ENCODE measurements around the gene KDM3A.

Gene KDM3A, protein sequence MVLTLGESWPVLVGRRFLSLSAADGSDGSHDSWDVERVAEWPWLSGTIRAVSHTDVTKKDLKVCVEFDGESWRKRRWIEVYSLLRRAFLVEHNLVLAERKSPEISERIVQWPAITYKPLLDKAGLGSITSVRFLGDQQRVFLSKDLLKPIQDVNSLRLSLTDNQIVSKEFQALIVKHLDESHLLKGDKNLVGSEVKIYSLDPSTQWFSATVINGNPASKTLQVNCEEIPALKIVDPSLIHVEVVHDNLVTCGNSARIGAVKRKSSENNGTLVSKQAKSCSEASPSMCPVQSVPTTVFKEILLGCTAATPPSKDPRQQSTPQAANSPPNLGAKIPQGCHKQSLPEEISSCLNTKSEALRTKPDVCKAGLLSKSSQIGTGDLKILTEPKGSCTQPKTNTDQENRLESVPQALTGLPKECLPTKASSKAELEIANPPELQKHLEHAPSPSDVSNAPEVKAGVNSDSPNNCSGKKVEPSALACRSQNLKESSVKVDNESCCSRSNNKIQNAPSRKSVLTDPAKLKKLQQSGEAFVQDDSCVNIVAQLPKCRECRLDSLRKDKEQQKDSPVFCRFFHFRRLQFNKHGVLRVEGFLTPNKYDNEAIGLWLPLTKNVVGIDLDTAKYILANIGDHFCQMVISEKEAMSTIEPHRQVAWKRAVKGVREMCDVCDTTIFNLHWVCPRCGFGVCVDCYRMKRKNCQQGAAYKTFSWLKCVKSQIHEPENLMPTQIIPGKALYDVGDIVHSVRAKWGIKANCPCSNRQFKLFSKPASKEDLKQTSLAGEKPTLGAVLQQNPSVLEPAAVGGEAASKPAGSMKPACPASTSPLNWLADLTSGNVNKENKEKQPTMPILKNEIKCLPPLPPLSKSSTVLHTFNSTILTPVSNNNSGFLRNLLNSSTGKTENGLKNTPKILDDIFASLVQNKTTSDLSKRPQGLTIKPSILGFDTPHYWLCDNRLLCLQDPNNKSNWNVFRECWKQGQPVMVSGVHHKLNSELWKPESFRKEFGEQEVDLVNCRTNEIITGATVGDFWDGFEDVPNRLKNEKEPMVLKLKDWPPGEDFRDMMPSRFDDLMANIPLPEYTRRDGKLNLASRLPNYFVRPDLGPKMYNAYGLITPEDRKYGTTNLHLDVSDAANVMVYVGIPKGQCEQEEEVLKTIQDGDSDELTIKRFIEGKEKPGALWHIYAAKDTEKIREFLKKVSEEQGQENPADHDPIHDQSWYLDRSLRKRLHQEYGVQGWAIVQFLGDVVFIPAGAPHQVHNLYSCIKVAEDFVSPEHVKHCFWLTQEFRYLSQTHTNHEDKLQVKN (N-terminal part only)

DNA sequence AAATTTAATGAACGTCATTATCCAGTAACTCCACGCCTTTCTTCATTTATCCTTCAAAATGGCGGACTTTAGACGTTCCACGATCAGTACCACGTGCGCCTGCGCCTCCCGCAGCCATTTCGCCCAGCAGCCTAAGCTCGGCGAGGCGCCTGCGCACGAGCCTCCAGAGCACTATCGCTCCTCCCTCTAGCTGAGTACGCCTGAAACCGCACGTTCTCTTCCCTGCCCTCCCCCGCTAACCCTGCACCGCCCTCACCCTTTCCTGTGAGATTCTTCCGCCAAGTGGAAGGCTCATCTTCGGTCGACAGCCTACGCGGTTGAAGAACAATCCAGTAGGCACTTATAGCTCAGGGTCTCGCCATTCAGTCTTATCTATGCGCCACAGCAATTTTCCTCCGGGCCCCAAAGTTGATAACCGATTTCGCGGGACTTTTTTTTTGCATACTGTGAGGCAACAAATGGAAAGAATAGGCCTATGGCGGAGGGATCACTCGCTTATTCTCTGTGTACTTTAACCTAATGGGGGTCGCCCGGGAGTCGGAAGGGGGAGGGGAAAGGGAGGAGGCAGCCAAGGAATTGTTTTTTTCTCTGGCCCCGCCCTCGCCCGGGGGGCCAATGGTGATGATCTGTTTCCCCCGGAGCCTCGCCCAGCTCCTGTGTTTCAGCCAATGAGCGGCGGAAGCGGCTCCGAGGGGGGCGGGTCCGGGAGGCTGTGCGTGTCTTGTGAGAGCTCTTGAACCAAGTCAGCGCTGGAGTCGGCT lies at the start of gene KDM3A:
KDM3A (plus strand) TSS at position 741 of the 761 bp plus-strand sequence. CDS start 677 bp downstream, outside the sequence.
- DNase-seq = peak; percentile 100

DNA sequence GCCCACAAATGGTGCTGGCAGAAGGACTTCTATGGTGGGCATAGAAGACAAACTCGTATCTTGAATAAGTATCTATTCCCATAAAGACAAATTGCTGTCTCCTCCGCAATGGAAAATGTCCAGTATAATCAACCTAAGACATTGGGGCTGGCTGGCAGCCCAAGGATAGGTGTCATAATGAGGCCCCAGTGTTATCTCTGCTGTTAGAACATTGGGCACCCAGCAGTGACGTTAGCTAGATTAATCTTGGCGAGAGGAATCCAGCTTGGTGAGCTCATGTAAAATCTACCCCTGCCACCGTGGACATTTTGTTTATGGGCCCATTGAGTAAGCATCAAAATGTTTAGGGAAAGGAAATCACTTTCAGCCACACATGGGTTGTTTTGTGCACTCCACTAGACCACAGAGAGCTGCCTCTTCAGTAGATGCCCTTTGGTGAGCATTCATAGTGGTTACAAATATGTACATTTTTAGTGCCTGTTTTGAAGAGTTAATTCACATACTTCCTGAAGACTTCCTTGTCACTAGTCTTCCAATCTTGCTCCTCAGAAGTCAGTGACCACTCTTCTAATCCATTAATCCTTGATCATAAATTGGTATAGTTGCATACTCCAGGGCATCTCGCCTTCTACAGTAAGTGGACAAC lies 48.2 kb upstream of the KDM3A start:
- no peak for DNase-seq

DNA sequence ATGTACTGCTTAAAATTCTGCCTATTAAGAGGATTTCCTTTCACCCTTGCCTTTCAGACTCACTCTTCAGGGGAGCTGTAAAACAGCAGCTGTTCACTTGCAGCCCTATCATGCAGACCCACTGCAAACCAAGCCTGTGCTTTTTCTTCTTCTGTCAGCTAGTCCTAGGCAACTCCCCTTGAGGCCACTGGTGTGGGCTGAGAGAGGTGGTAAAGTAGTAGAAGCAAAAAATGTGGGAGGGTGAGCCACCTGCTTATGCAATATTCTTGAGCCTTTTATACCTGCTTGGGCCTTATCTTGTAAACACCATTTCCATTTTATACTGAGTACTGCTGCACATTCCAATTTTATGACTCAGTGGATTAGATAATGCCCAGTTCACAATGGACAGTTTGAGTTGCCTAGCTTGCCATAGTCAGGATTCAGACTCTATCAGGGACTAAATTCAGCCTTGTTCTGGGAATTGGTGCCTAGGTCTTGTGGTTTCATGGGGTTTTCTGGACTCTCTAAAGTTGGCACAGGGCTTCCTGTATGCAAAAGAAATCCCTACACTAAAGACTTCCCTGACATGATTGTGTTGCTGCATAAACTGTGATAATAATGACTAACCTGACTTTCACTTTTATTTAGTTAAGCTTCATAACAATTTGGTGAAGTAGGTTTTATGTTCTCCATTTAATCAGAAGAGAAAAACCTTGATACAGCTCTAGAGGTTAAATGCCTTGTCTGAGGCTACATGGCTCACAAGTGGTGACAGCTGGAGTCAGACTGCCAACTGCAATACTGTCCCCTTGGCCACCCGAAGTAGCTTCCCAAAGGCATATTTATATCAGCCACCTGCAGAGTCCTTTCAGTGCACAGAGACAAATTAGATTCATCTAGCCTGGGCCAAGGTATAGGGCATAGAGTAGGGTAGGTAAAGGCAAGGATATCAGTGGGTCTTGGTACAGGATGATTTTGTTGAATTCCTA lies 47.4 kb upstream of the KDM3A start:
- DNase-seq = no peak

DNA sequence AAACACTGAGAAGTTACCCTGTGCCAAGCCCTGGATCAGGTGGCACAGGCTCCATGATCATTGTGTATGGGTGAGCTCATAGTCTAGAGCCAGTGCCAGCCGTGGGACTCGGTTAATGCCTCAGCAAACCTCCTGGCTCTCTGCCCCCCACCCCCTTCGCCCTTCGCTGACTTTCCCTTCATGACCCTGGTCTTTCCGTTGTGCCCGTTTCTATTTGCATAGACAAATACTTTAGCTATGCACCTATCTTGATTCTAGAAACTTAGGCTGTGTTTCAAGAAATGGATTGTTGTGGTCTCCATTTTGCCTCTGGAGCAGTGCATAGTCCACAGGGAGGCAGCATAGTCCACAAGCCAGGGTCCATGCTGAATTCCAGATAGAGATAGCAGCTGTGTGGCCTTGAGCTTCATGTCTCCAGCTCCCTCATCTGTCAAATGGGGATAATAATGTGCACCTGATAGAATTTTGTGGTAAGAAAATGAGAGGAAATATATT lies 44.8 kb upstream of the KDM3A start:
- DNase-seq = no peak

DNA sequence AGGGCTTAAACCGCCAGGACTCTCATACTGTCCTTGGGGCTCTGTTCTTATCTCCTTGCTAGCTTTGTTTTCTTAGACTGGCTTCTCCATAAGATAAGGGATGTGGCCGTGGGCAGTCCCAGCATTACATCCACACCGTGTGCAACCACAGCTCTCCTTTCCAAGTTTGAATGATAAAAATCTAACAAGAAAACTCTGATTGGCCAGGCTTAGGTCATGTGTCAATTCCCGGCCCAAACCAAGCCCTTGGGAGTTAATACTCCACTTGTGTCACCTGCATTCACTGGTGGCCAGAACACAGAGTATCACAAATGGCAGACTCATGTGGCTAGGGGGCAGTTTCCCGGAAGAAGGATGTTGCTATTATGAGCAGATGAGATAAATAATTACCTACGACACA lies 43.2 kb upstream of the KDM3A start:
- no peak for DNase-seq

DNA sequence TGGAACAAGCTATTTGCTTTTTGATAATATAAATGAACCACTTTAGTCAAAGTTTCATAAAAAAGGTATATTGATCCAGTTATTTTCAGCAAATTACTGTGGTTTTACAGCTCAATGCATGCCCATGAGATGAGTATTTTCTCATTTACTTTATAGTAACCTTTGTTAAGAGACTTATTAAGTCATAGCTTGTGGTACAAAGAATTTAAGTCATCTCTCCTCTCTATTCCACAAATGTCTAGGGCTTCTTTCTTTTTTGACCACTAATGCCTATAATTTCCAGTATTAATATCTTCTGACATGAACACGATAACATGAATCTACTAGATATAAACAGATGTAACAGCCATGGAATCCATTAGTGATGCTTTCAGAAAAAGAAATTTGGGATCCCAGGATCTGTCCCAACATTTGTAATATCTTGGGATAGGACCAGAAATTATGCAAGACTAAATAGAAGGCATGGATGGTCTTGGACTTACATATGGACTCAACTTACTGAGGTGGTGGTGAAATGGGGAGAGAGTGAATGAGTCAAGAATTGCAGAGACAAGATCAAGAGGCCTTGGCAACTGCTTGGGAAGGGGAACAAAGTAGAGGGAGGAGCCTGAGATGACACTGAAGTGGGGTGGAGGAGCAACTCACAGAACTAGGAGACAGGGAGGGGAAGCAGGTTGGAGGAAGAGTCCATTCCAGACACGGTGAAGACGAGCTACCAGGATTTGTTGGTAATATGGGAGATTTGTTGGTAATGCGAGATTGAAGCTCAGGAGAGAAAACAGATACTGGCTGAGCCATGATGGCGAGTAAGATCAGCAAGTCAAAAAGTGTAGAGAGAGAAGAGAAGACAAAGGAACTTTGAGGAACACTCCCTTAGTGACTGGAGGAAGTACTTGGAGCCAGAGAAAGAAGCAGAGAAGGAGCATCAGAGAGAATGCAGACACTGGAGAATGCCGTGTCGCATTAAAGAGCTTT lies 42.4 kb upstream of the KDM3A start:
- DNase-seq = no peak

DNA sequence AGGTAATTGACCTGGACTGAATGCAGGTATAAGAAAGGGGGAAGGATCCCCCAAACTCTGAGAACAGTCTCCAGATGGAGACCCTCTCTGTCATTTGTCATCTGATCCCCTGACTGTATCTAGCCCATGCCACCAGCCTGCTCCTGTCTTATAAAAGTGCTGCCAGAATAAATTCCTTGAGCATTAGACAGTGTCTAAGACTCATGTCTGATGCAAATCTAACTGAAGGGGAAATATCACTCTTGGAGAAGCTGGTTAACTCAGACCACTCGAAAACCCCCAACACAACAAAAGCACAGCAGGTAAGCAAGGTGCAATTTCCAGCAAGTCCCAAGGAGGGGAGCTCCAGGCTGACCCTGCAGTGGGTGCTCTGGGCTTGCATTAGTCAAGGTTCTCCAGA lies 40.9 kb upstream of the KDM3A start:
- DNase-seq = no peak

DNA sequence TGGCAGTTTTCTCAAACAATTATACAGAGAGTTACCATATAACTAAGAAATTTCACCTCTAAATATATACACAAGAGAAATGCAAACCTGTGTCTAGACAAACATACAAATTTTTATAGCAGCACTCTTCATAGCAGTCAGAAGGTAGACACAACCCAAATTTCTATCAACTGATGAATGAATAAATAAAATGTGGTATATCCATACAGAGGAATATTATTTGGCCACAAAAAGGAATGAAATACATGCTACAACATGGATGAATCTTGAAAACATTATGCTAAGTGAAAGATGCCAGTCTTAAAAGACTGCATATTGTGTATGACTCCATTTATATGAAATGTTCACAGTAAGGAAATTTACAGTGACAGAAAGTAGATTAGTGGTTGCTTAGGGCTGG lies 30.6 kb upstream of the KDM3A start:
- no peak for DNase-seq

DNA sequence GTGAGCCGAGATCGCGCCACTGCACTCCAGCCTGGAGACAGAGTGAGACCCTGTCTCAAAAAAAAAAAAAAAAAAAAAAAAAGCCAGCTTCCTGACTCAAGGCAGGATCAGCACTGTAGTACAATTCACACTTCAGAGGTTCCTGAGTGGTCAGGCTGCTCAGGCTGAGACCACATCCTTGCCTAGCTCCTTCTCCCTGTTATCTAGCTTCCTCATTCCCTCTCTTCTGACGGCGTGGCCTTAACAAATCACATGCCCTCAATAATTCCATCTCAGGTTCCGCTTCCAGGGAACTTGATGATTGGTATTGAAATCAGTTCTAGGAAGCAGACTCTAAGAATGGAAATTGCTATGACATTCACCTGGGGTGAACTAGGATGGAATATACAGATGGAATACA lies 29.8 kb upstream of the KDM3A start:
- no peak for DNase-seq

DNA sequence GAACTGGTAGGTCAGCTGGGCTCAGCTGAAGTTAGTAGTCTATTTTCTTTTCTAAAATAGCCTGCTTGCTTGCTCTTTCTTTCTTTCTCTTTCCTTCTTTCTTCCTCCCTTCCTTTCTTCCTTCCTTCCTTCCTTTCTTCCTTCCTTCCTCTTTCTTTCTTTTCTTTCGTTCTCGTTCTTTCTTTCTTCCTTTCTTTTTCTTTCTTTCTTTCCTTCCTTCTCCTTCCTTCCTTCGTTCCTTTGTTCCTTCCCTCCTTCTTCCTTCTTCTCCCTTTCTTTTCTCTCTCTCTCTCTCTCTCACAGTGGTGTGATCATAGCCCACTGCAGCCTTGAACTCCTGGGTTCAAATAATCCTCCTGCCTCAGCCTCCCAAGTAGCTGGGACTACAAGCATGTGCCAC lies 29.2 kb upstream of the KDM3A start:
- no peak for DNase-seq

DNA sequence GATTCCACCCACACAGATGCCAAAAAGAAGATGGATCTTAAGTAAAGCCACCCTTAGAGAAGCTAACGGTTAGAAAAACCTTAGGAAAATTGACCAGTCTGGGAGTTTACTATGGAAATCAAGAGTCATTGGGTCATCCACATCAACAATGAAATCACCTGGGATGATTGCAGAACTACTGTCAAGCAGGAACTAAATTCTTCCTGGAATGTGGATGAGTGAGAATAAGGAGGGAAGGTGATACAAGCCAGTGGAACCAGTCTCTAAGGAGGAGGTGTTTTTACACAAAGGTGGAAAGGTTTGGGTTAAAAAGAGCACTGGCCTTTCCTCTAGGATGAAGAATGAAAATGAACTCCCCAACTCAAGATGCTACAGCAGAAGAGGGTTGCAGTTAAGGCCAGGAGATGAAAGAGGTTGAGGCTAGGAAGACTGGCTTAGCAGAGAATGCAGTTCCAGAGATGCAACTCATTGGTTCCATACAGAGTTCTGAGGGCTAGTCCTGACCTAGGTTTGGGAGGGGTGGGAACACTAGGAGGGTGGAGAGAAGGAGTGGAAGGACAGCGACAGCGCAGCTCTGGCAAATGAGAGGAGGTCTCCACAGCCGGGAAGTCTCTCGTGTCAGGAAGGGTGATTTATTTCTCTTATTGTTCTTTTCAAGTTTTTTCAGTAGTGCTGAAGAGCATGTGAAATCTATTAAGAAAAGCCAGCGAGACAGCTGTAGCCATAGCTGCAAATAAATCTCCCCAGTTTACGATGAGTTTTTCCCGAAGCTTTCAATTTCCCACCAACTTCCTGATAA lies 27.7 kb upstream of the KDM3A start:
- no peak for DNase-seq

DNA sequence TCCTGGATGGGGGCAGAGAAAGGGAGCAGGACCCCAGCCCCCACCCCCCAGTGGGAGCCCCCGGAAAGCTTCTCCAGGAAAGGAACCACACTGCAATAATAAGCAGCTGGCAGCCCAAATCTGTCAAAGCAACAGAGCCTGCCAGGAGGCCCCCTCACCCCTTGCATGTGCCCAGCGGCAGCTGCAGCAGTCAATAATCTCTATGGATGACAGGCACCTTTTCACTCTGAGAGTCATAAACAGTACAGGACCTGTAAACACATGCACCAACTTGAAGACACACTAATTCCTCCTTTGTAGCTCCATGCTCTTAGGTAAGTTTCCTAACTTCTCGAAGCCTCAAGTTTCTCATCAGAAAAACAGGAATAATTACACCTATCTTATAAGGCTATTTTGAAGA lies 26.2 kb upstream of the KDM3A start:
- DNase-seq = no peak

DNA sequence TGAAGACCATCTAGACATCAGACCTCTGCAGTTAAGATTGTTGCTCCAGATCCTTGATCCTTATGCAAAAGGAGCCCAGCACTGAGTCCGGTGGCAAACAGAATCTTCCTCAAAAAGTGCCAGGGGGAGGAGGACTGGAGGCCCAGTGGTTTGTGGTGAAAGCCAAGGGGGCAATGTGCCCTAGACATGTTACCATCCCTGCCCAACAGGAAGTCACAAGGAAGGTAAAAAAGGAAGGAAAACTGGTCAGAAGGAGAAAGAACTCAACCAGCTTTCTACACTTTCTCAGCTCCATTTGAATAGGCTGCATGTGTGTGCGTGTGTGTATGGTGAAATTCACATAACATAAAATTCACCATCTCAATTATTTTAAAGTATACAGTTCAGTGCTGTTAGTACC lies 25.0 kb upstream of the KDM3A start:
- no peak for DNase-seq

DNA sequence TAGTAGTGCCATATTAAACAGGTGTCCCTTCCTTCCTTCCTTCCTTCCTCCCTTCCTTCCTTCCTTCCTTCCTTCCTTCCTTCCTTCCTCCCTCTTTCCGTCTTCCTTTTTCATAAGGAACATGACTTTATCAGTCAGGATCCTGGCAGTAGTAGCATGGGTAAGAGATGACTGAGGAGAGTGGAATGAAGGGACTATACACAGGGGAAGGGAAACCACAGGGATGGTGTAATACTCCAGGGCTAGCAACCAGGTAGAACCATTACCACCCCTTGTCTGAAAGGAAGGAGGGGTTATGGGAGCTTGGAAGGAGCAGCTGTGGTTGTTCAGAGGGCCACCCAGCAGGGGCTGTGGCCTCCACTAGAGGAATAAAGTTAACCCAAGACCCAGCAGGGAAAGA lies 23.2 kb upstream of the KDM3A start:
- DNase-seq = peak; percentile 49

DNA sequence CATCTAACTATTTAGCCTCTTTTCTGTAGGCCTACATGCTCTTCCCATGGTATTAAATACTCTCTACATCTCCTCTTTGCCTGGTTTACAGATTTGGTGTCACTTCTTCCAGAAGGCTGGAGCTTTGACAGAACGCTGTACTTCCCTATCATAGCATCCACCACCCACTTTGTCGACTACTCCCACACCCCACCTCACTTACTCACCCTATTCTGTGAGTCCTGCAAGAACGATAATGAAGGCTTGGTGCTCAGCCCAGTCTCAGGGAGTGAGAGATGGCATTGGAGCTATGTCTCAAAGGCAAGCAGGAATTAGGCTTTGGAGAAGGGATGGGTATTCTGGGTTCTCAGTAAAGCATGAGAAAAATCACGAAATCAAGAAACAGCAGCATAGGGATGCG lies 20.3 kb upstream of the KDM3A start:
- DNase-seq = no peak

DNA sequence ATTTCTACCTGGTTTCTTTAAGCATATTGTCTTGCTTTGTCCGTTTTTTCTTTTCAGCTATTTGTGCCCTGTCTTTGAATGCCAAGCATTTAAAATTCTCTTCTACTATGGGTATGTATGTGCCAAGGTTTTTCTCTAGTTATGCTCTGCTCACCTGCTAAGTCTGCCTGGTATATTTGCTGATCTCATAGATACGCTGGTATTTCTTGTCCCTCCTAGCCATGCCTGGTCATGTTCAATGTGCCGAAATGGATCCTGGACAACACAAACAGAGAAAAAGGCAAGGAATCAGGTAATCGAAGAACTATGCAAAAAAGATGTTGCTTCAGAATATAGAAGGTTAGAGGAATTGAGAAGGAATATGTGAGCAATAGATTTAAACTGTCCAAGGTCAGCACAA lies 14.9 kb upstream of the KDM3A start:
- no peak for DNase-seq

DNA sequence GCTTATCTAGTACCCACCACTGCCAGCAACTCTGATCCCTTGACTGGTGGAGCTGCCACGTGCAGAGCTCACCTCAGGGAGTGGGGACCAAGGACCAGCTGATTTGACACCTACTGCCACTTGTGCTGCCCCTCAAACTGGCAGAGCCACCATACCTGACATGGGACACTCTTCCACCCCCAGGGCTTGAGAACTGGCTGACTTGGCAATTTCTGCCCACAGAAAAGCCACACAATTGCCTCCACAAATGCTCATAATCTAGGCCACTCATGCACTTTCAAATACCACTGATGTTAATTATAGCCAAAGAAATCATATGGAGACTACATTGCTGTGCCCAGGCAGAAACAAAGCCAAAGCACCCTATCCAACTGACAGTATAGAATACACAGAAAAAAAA lies 11.8 kb upstream of the KDM3A start:
- no peak for DNase-seq

DNA sequence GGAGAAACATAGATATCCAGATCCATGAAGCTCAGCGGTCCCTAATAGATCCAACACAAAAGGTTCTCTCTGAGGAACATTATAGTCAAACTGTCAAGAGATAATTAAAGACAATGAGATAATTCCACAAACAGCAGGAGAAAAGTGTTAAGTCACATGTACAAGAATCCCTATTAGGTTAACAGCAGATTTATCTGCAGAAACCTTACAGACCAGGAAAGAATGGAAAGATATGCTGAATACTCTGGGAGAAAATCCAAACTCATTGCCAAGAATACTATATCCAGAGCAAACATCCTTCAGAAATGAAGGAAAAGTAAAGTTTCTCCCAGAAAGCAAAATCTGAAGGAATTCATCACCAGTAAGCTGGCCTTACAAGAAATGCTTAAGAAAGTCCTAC lies 10.8 kb upstream of the KDM3A start:
- no peak for DNase-seq

All from fibroblast of skin of right biceps (primary cell).